Thyroid gland (tissue), 4 donors: ENCODE data around the gene NPSR1. TPM values are rescaled to one million over a fixed set of nuclear protein-coding genes. Genes with fewer than 3 reads are reported as not detected.

ENCODE experiments used
- DNase-seq, 2 donors: peaks; one replicate each; pipeline ENCODE4 v3.0.0-alpha.2; 2019
- H3K27ac ChIP-seq, 3 donors: fragments of 200-600 bp; sonication (generic); 1 replicate in 2 of 3; 2 replicates in 1 of 3; pipeline ENCODE4 v1.5.1; 2016 to 2019; ENCODE audit warnings: mild to moderate bottlenecking in 1 of 3, moderate library complexity in 1 of 3
- H3K27me3 ChIP-seq: fragments of 200-600 bp; sonication (generic); one replicate; pipeline ENCODE4 v1.5.1; 2019
- H3K36me3 ChIP-seq, 2 donors: fragments of 200-600 bp; sonication (generic); one replicate each; pipeline ENCODE4 v1.5.1; 2016 to 2019
- H3K4me1 ChIP-seq, 2 donors: fragments of 200-600 bp; sonication (generic); one replicate each; pipeline ENCODE4 v1.5.1; 2017 to 2019
- H3K4me3 ChIP-seq, 3 donors: fragments of 200-600 bp; sonication (generic); replicated peaks in 1 of 3; 1 replicate in 2 of 3; 2 replicates in 1 of 3; pipeline ENCODE4 v1.5.1; 2016; ENCODE audit warnings: mild to moderate bottlenecking in 1 of 3
- H3K9me3 ChIP-seq: fragments of 200-600 bp; sonication (generic); one replicate; pipeline ENCODE4 v1.5.1; 2017
- POLR2A ChIP-seq, 2 donors: fragments of 450-650 bp; IDR thresholded peaks; one replicate each; pipeline ENCODE4 v1.6.1; 2017; ENCODE audit warnings: antibody characterized with exemption in 2 of 2, mild to moderate bottlenecking in 2 of 2, moderate library complexity in 1 of 2
- WGBS, 2 donors: methylation state at CpG; one replicate each; pipeline ENCODE4 v1.1.5; 2017; 5-methylcytosine and 5-hydroxymethylcytosine counted together
- intact Hi-C: fragments of 100-400 bp; cut with DNase I; formaldehyde crosslinking; loops from one replicate; pipeline ENCODE4 v1.15.1; 2023
- total RNA-seq, 4 donors: library from RNA; depleted of rRNA; stranded (reverse); fragments of >200 nt; gene quantifications; one replicate each; pipeline ENCODE4 v1.2.3, GENCODE V29; 2016
- TF ChIP-seq, protein P1 (sequence below), 6 experiments: fragments of 200-600 bp in 3 of 6; fragments of 450-650 bp in 3 of 6; sonication (generic) in 3 of 6; IDR thresholded peaks; one replicate each; pipeline ENCODE4 v1.5.1; 2016 to 2019; ENCODE audit warnings: antibody characterized with exemption in 6 of 6, mild to moderate bottlenecking in 2 of 6, inconsistent platforms in 1 of 6, moderate library complexity in 1 of 6

The NPSR1 gene
- total RNA-seq, 4 donors from 2014 or later: not detected

DNA sequence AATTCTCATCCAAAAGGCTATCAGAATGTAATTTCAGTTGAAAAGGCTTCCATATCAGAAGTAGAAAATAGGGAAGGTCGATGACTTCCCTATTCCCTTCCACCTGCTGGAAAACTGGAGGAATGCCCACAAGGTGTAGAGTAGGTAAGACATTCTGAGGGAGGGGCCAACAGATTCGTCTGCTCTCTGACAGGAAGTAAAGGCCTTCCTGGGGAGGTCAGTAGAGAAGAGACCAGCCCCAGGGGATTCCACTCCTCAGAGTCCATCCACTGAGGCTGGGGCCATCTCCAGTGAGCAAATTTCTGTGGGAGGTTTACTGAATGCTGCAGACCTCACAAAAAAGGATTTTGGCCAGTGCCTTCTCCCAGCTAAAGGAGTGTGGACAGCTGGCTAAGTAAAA lies 19.5 kb downstream of the NPSR1 start:
- intact Hi-C loops: no loop called here
- no peak for TF ChIP-seq POLR2A (IDR thresholded peaks at IDR 0.05)
- TF ChIP-seq, protein P1, sequence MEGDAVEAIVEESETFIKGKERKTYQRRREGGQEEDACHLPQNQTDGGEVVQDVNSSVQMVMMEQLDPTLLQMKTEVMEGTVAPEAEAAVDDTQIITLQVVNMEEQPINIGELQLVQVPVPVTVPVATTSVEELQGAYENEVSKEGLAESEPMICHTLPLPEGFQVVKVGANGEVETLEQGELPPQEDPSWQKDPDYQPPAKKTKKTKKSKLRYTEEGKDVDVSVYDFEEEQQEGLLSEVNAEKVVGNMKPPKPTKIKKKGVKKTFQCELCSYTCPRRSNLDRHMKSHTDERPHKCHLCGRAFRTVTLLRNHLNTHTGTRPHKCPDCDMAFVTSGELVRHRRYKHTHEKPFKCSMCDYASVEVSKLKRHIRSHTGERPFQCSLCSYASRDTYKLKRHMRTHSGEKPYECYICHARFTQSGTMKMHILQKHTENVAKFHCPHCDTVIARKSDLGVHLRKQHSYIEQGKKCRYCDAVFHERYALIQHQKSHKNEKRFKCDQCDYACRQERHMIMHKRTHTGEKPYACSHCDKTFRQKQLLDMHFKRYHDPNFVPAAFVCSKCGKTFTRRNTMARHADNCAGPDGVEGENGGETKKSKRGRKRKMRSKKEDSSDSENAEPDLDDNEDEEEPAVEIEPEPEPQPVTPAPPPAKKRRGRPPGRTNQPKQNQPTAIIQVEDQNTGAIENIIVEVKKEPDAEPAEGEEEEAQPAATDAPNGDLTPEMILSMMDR (IDR thresholded peaks at IDR 0.05): no peak
- DNase-seq: no peak
- no peaks in the 10 kb centered on the region for H3K4me1 ChIP-seq
- no peak overlapping the region for H3K4me3 ChIP-seq
- no peaks in the 10 kb centered on the region for H3K9me3 ChIP-seq
- WGBS, 2 donors: 54 to 66% methylated on average over 2 of the region's 2 CpGs
- H3K27me3 ChIP-seq: no peaks in the 10 kb centered on the region
- H3K36me3 ChIP-seq: no peaks in the 10 kb centered on the region
- no peak overlapping the region for H3K27ac ChIP-seq

GRCh38 chr7:34687529-34687928 lies 29.5 kb downstream of the NPSR1 start:
- no peaks in the 10 kb centered on the region for H3K4me1 ChIP-seq
- no peaks in the 10 kb centered on the region for H3K9me3 ChIP-seq
- H3K27ac ChIP-seq: no peak overlapping the region
- TF ChIP-seq POLR2A (IDR thresholded peaks at IDR 0.05): no peak
- TF ChIP-seq, protein P1 (IDR thresholded peaks at IDR 0.05): no peak
- H3K4me3 ChIP-seq: no peak overlapping the region
- intact Hi-C loops: no loop called here
- 81 to 86% methylated on average over 2 of the region's 2 CpGs for WGBS, 2 donors
- no peak for DNase-seq
- no peaks in the 10 kb centered on the region for H3K36me3 ChIP-seq
- H3K27me3 ChIP-seq: no peaks in the 10 kb centered on the region

- no peaks in the 10 kb centered on the region for H3K4me1 ChIP-seq
- no peaks in the 10 kb centered on the region for H3K36me3 ChIP-seq
- H3K4me3 ChIP-seq: no peak overlapping the region
- H3K27me3 ChIP-seq: no peaks in the 10 kb centered on the region
- H3K27ac ChIP-seq: no peak overlapping the region
- intact Hi-C loops: no loop called here
- H3K9me3 ChIP-seq: no peaks in the 10 kb centered on the region
- 95 to 100% methylated on average over 1 of the region's 1 CpG for WGBS, 2 donors
- no peak for DNase-seq
- TF ChIP-seq, protein P1 (IDR thresholded peaks at IDR 0.05): no peak
- no peak for TF ChIP-seq POLR2A (IDR thresholded peaks at IDR 0.05)
Observed at GRCh38 chr7:34696415-34696814, 38.4 kb downstream of the NPSR1 start.

DNA sequence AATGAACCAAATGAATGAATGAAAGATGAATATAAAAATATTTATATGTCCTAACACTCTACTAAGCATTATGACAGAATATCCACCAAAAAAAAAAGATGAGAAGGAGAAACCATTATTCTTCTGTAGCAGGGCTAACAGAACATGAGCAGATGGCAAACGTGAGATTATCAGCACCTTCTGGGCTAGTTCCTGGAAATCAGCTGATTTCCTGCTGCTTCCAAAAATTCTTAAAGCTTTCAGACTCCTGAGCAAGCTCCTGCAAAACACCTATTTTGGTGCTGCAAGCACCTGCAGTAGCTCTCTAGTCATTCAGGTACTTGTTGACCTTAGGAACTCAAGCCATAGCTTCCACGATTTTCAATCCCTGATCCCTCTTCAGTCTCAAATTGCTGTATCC lies 51.8 kb downstream of the NPSR1 start:
- H3K4me3 ChIP-seq: no peak overlapping the region
- no peak overlapping the region for H3K27ac ChIP-seq
- no peaks in the 10 kb centered on the region for H3K27me3 ChIP-seq
- TF ChIP-seq POLR2A (IDR thresholded peaks at IDR 0.05): no peak
- TF ChIP-seq, protein P1 (IDR thresholded peaks at IDR 0.05): no peak
- intact Hi-C loops: no loop called here
- no peak for DNase-seq
- 44 to 61% methylated on average over 2 of the region's 2 CpGs for WGBS, 2 donors
- H3K4me1 ChIP-seq: no peaks in the 10 kb centered on the region
- no peaks in the 10 kb centered on the region for H3K9me3 ChIP-seq
- H3K36me3 ChIP-seq: no peaks in the 10 kb centered on the region

- H3K4me3 ChIP-seq: no peak overlapping the region
- no peak for DNase-seq
- H3K27ac ChIP-seq: no peak overlapping the region
- no peaks in the 10 kb centered on the region for H3K27me3 ChIP-seq
- no peak for TF ChIP-seq POLR2A (IDR thresholded peaks at IDR 0.05)
- TF ChIP-seq, protein P1 (IDR thresholded peaks at IDR 0.05): no peak
- intact Hi-C loops: no loop called here
- no peaks in the 10 kb centered on the region for H3K9me3 ChIP-seq
- no peaks in the 10 kb centered on the region for H3K4me1 ChIP-seq
- 11 to 22% methylated on average over 1 of the region's 1 CpG for WGBS, 2 donors
- no peaks in the 10 kb centered on the region for H3K36me3 ChIP-seq
Observed at GRCh38 chr7:34718867-34719266, 60.8 kb downstream of the NPSR1 start.
